AG04450 (cell line): ENCODE results near the gene CRACR2B. TPM values are rescaled to one million over a fixed set of nuclear protein-coding genes. Genes with fewer than 3 reads are reported as not detected.
A peak's percentile ranks its signal among the peaks of the same experiment; 100 is the strongest.

ENCODE experiments used
- CTCF ChIA-PET: fragments of 300-600, 350-600 bp; formaldehyde crosslinking; extraction: SDS; loops from one replicate; lab custom pipeline; 2022; ENCODE audit warnings: antibody characterized with exemption, inconsistent platforms; lab: Charles Lee
- POLR2A ChIA-PET: fragments of 350-600 bp; formaldehyde crosslinking; extraction: SDS; loops from one replicate; lab custom pipeline; 2021; ENCODE audit warnings: antibody characterized with exemption, inconsistent platforms; lab: Yijun Ruan, JAX
- DNase-seq: peaks from one replicate; pipeline ENCODE4 v3.0.0-alpha.2; 2011; ENCODE audit warnings: low read depth, low spot score
- H3K27ac ChIP-seq: one replicate; pipeline ENCODE4 v1.5.1; 2012; ENCODE audit warnings: low read depth, low read length, control low read depth
- H3K27me3 ChIP-seq: one replicate; pipeline ENCODE4 v1.6.0; 2012; ENCODE audit warnings: low read length; ENCODE audit not compliant: control insufficient read depth, insufficient read depth
- H3K4me3 ChIP-seq: 2 replicates; pipeline ENCODE4 v1.5.1; 2011; ENCODE audit warnings: mild to moderate bottlenecking, low read depth, low read length, control low read depth
- H3K9me3 ChIP-seq: 2 replicates; pipeline ENCODE4 v1.5.1; 2012; ENCODE audit warnings: low read length; ENCODE audit not compliant: control insufficient read depth, insufficient read depth
- polyA plus RNA-seq: library from polyadenylated mRNA; depleted of rRNA; stranded (reverse); fragments of >200 nt; gene quantifications from 2 replicates; pipeline ENCODE4 v1.2.3, GENCODE V29; 2011
- TF ChIP-seq, protein P1 (sequence below): IDR thresholded peaks from 2 replicates; pipeline ENCODE4 v1.5.1; 2011; ENCODE audit warnings: low read depth, low read length, control low read depth, inconsistent platforms

The CRACR2B gene
- polyA plus RNA-seq, 1 experiment = 0.26 TPM

DNA sequence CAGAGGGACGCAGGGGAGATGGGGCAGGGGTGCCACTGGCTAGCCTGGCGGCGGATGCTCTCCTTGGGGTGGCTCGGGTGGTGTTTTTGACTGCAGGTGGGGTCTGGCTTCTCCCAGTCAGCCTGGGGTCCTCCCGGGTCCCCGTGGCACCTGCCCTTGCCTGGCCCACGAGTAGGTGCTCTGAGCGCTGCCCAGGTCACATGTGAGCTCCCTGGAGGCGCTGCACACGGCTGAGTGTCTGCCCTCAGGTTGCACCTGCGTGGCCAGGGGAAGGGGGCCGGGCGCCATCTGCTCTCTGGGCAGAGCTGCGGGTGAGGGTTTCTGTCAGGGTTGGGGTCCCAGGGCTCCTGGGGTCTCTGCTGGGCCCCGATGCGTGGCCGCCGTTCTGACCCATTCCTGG is 20.2 kb downstream of the CRACR2B start:
- POLR2A ChIA-PET = interaction anchor here (1.9 kb wide), 1 partner anchor 12 kb away, joined by 6 read pairs; no protein-coding TSS in a partner anchor
- CTCF ChIA-PET = interaction anchor here (1.4 to 1.5 kb wide), 3 partner anchors 10 to 12 kb away, joined by 3 to 4 read pairs (median 4); no protein-coding TSS in a partner anchor

DNA sequence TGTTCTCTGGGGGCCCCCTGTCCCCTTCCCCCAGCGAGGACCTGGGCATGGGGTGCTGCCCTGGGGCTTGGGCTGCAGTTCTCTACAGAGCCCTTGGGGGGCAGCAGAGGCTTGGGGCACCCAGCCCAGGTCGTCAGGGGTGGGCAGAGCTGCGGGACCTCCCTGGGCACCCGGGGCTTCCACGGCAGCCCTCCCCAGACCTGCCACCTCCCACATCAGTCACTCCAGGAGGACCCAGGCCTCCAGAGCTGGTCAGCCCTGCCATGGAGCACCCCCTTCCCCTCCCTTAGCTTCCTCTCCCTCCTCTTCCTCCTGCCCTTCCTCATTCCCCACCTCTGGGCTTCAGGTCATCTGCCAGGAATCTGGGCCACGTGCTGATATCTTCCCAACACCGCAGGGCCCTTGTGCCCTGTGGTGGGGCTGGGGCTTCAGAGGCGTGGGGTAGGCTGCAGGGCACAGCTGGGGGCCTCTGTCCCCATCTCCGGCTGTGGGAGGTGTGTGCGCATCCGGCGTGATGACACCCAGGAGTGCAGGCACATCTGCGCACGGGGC is 20.7 kb downstream of the CRACR2B start:
- TF ChIP-seq, protein P1, sequence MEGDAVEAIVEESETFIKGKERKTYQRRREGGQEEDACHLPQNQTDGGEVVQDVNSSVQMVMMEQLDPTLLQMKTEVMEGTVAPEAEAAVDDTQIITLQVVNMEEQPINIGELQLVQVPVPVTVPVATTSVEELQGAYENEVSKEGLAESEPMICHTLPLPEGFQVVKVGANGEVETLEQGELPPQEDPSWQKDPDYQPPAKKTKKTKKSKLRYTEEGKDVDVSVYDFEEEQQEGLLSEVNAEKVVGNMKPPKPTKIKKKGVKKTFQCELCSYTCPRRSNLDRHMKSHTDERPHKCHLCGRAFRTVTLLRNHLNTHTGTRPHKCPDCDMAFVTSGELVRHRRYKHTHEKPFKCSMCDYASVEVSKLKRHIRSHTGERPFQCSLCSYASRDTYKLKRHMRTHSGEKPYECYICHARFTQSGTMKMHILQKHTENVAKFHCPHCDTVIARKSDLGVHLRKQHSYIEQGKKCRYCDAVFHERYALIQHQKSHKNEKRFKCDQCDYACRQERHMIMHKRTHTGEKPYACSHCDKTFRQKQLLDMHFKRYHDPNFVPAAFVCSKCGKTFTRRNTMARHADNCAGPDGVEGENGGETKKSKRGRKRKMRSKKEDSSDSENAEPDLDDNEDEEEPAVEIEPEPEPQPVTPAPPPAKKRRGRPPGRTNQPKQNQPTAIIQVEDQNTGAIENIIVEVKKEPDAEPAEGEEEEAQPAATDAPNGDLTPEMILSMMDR = peak; percentile 82
- CTCF ChIA-PET = interaction anchor here (0.6 to 1.5 kb wide), 4 partner anchors 10 to 127 kb away, joined by 3 to 4 read pairs (median 4); no protein-coding TSS in a partner anchor
- Histone ChIP-seq H3K4me3 (no peak overlapping the region; the same call in 1 of the 2 replicates), H3K27ac (no peak overlapping the region), H3K9me3 (no peaks in the 10 kb centered on the region; the same call in 1 of the 2 replicates), H3K27me3 (no peaks in the 10 kb centered on the region)
- POLR2A ChIA-PET = interaction anchor here (1.9 kb wide), 1 partner anchor 11 kb away, joined by 6 read pairs; no protein-coding TSS in a partner anchor
- DNase-seq = no peak

More for the DNA sequence above, 20.2 kb downstream of the CRACR2B start:
- H3K9me3 ChIP-seq = no peaks in the 10 kb centered on the region; the same call in 1 of the 2 replicates
- no peaks in the 10 kb centered on the region for H3K27me3 ChIP-seq
- TF ChIP-seq, protein P1 = no peak
- H3K27ac ChIP-seq = no peak overlapping the region
- DNase-seq = no peak
- no peak overlapping the region for H3K4me3 ChIP-seq

DNA sequence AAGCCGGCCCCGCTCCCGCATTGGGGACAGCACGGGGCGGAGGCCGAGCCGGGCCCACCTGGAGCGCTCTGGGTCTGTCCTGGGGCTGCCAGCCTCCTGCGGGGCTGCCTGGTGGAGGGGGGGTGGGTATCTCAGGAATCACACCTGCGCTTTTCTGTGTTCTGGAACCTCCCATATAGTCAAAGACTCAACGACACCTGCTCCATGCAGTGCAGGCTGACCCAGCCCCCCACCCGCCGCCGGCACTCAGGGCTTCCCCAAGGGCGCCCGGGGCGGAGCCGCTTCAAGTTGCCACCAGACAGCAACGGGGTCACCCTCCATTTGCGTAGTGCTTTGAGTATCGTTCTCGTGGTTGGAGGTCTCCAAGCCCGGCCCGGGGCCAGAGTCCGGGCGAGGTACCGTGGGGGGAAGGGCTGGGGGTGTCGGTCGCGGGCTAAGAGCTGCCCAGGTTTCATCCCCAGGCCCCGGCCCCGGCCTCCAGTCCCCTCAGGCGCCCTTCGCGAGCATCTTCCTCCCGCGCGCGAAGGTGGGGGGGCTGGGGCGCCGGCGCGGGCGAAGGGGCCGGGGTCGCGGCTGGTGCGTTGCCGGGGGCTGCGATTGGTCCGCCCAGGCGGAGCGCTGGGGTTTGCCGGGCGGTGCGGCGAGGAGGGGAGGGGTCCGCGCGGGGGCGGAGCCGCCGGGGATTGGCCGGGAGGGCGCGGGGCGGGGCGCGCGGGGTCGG is 21.5 kb downstream of the CRACR2B start:
- POLR2A ChIA-PET = interaction anchor here (1.9 kb wide), 1 partner anchor 10 kb away, joined by 6 read pairs; no protein-coding TSS in a partner anchor
- no peak for DNase-seq
- Histone ChIP-seq H3K27ac (no peak overlapping the region), H3K4me3 (peak overlapping the region; percentile 54), H3K9me3 (no peaks in the 10 kb centered on the region; the same call in 1 of the 2 replicates), H3K27me3 (no peaks in the 10 kb centered on the region)
- TF ChIP-seq, protein P1 = no peak
- CTCF ChIA-PET = interaction anchor here (1.4 kb wide), 1 partner anchor 11 kb away, joined by 4 read pairs; no protein-coding TSS in a partner anchor

DNA sequence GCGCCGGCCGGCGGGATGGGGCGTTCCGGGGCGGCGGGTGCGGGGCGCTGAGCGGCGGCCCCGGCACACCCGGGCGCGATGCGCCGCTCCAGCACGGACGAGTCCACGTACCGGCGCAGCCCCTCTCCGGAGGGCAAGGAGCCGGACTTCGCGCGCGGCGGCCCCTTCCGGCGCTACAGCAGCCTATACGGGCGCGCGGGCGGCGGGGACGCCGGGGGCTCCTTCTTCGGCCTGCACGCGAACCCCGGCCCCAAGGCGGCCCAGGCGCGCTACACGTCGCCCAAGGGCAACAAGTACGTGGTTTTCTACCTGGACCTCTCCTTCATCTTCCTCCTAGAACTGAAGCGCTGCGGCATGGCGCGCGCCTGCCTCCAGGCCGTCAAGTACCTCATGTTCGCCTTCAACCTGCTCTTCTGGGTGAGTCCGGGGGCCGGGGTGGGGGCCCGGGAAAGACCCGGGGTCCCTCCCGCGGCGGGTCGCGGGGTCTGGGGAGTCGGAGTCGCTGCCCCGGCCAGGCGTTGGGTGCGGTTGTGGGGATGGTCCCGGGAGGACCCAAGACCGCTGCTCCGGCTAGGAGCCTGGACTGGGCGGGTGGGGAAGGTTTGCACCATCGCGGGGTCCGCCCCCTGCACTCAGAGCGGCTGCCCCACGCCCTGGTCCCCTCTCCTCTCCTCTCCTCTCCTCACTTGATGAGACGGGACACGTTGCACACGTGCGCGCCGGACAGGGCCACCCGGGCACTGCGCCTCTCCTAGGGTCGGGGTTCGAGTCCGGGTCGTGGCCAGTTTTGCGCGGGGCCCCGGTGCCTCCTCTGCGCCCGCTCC is 22.4 kb downstream of the CRACR2B start:
- no peak for DNase-seq
- H3K27me3 ChIP-seq = no peaks in the 10 kb centered on the region
- ChIA-PET CTCF (no interaction called here), POLR2A (interaction anchor here (0.5 kb wide), 1 partner anchor 12 kb away, joined by 3 read pairs; no protein-coding TSS in a partner anchor)
- H3K9me3 ChIP-seq = no peaks in the 10 kb centered on the region; the same call in 1 of the 2 replicates
- H3K27ac ChIP-seq = no peak overlapping the region
- TF ChIP-seq, protein P1 = no peak
- peak overlapping the region; percentile 54 for H3K4me3 ChIP-seq
